Neural progenitor cell (in vitro differentiated cells): ENCODE measurements around the gene EIF5. TPM values are rescaled to one million over a fixed set of nuclear protein-coding genes. Genes with fewer than 3 reads are reported as not detected.

ENCODE experiments used
- DNase-seq: peaks from one replicate; pipeline ENCODE4 v3.0.0-alpha.2; 2016; ENCODE audit warnings: low spot score
- H2AFZ ChIP-seq: fragments of 200-600 bp; sonication (generic); replicated peaks from 2 replicates; pipeline ENCODE4 v1.6.1; 2016; ENCODE audit warnings: antibody characterized with exemption
- H3F3A ChIP-seq: fragments of 200-600 bp; sonication (generic); 2 replicates; pipeline ENCODE4 v1.6.1; 2016; ENCODE audit warnings: antibody characterized with exemption, low read depth
- H3K27ac ChIP-seq: fragments of 200-600 bp; sonication (generic); 2 replicates; pipeline ENCODE4 v1.5.1; 2016; ENCODE audit warnings: mild to moderate bottlenecking
- H3K27me3 ChIP-seq: fragments of 200-600 bp; sonication (generic); 2 replicates; pipeline ENCODE4 v1.6.1; 2016; ENCODE audit warnings: mild to moderate bottlenecking, moderate library complexity
- H3K36me3 ChIP-seq: fragments of 200-600 bp; sonication (generic); 2 replicates; pipeline ENCODE4 v1.5.1; 2016
- H3K4me1 ChIP-seq: fragments of 200-600 bp; sonication (generic); 2 replicates; pipeline ENCODE4 v1.6.1; 2016; ENCODE audit warnings: mixed run types
- H3K4me2 ChIP-seq: fragments of 200-600 bp; sonication (generic); 2 replicates; pipeline ENCODE4 v1.6.1; 2016
- H3K4me3 ChIP-seq: fragments of 200-600 bp; sonication (generic); 2 replicates; pipeline ENCODE4 v1.5.1; 2016
- H3K79me2 ChIP-seq: fragments of 200-600 bp; sonication (generic); 2 replicates; pipeline ENCODE4 v1.6.1; 2016; ENCODE audit warnings: low read depth
- H3K9ac ChIP-seq: fragments of 200-600 bp; sonication (generic); 2 replicates; pipeline ENCODE4 v1.6.1; 2016
- H3K9me3 ChIP-seq: fragments of 200-600 bp; sonication (generic); 2 replicates; pipeline ENCODE4 v1.5.1; 2016; ENCODE audit warnings: low read depth
- H4K20me1 ChIP-seq: fragments of 200-600 bp; sonication (generic); 2 replicates; pipeline ENCODE4 v1.6.1; 2016; ENCODE audit warnings: low read depth
- H3K27ac Mint-ChIP-seq: 3 replicates; pipeline ENCODE4 v1.8.0; 2021; ENCODE audit warnings: mixed read lengths
- H3K27me3 Mint-ChIP-seq: 2 replicates; pipeline ENCODE4 v1.8.0; 2022; ENCODE audit warnings: low read depth, mild to moderate bottlenecking, inconsistent platforms, moderate library complexity, mixed read lengths; ENCODE audit not compliant: insufficient read depth
- H3K36me3 Mint-ChIP-seq: 3 replicates; pipeline ENCODE4 v1.8.0; 2021; ENCODE audit warnings: mixed read lengths
- H3K4me1 Mint-ChIP-seq: 3 replicates; pipeline ENCODE4 v1.8.0; 2021; ENCODE audit warnings: mixed read lengths
- H3K4me3 Mint-ChIP-seq: 3 replicates; pipeline ENCODE4 v1.8.0; 2021; ENCODE audit warnings: mild to moderate bottlenecking, moderate library complexity, mixed read lengths
- H3K9me3 Mint-ChIP-seq: 3 replicates; pipeline ENCODE4 v1.8.0; 2020; ENCODE audit warnings: mixed read lengths
- EZH2 ChIP-seq: fragments of 200-600 bp; sonication (generic); IDR thresholded peaks from 2 replicates; pipeline ENCODE4 v1.6.1; 2017; ENCODE audit warnings: antibody characterized with exemption, mild to moderate bottlenecking, moderate library complexity
- EZH2phosphoT487 ChIP-seq: fragments of 200-600 bp; sonication (generic); IDR thresholded peaks from 2 replicates; pipeline ENCODE4 v1.6.1; 2017; ENCODE audit warnings: antibody characterized with exemption
- total RNA-seq: library from RNA; depleted of rRNA; stranded (reverse); fragments of >200 nt; gene quantifications from 2 replicates; pipeline ENCODE4 v1.2.3, GENCODE V29; 2015; ENCODE audit warnings: low replicate concordance
- TF ChIP-seq, protein P1 (sequence below): fragments of 200-600 bp; sonication (generic); IDR thresholded peaks from 2 replicates; pipeline ENCODE4 v1.5.1; 2017; ENCODE audit warnings: antibody characterized with exemption, mild to moderate bottlenecking

EIF5 gene
- total RNA-seq = 216 and 257 TPM in 2 replicates

DNA sequence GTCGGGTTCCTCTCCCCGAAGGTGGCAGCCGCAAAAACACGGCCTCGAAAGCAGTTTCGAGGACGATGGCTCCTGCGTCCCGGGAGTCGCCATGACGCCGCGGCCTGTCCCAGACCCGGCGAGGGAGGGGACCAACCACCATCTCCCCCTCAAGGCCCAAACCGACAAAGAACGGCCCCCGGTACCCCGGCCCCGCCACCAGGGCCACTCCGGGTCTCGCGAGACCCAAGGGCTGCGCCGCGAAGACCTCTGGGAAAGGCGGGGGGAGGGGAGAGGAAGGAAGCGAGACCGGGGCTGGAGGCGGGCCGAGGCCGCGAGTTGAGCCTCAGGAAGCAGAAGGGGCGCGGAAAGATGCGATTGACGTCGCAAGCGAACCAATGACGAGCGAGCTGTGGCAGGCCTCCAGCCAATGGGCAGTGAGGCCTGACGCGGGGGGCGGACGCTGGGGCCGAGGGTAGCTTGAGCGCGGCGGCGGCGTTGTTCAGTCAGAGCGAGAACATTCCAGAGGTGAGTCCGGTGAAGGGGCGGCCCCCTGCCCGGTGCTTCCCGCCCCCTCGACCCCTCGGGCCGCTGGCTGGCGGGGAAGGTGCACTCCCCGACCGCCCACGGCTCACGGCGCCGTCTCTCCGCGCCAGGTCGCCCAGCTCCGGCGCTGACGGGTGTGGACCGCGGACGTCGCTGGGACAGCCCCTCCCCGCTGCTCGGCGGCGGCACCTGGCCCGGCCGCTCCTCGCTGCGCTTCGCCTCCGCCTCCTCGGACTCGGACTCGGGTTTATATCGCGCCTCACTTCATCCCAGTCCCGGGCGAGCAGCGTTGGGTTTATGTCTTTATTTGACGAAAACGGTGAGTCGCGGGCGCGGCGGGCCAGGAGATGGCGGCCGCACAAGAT is at the start of gene EIF5:
Gene EIF5 (plus strand): TSS at position 484 of the 890 bp plus-strand sequence. CDS start 1,624 bp downstream, outside the sequence.
- Histone ChIP-seq H4K20me1 (peaks cover 42% of the 10 kb centered on the region), H3K4me3 (peak within 1 kb of the TSS; percentile 99), H2AFZ (peak within 1 kb of the TSS; percentile 79), H3K4me1 (peaks cover 20% of the 10 kb centered on the region), H3K27ac (peak within 1 kb of the TSS; percentile 96), H3K27me3 (no peaks in the 10 kb centered on the region), H3F3A (peaks cover 49% of the 10 kb centered on the region), H3K79me2 (peaks cover 67% of the 10 kb centered on the region), H3K4me2 (peak within 1 kb of the TSS; percentile 98), H3K9me3 (no peaks in the 10 kb centered on the region), H3K9ac (peak within 1 kb of the TSS; percentile 99), H3K36me3 (peaks cover 29% of the 10 kb centered on the region)
- H3K4me1 Mint-ChIP-seq = peaks cover 30% of the 10 kb centered on the region
- peaks cover 34% of the 10 kb centered on the region for H3K36me3 Mint-ChIP-seq
- peak; percentile 100 for DNase-seq
- H3K27ac Mint-ChIP-seq = peak within 1 kb of the TSS; percentile 96
- H3K27me3 Mint-ChIP-seq = peaks cover 7% of the 10 kb centered on the region
- H3K4me3 Mint-ChIP-seq = peak within 1 kb of the TSS; percentile 96
- no peaks in the 10 kb centered on the region for H3K9me3 Mint-ChIP-seq
- TF ChIP-seq, protein P1, sequence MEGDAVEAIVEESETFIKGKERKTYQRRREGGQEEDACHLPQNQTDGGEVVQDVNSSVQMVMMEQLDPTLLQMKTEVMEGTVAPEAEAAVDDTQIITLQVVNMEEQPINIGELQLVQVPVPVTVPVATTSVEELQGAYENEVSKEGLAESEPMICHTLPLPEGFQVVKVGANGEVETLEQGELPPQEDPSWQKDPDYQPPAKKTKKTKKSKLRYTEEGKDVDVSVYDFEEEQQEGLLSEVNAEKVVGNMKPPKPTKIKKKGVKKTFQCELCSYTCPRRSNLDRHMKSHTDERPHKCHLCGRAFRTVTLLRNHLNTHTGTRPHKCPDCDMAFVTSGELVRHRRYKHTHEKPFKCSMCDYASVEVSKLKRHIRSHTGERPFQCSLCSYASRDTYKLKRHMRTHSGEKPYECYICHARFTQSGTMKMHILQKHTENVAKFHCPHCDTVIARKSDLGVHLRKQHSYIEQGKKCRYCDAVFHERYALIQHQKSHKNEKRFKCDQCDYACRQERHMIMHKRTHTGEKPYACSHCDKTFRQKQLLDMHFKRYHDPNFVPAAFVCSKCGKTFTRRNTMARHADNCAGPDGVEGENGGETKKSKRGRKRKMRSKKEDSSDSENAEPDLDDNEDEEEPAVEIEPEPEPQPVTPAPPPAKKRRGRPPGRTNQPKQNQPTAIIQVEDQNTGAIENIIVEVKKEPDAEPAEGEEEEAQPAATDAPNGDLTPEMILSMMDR = peak; percentile 26
- TF ChIP-seq EZH2phosphoT487 = no peak

DNA sequence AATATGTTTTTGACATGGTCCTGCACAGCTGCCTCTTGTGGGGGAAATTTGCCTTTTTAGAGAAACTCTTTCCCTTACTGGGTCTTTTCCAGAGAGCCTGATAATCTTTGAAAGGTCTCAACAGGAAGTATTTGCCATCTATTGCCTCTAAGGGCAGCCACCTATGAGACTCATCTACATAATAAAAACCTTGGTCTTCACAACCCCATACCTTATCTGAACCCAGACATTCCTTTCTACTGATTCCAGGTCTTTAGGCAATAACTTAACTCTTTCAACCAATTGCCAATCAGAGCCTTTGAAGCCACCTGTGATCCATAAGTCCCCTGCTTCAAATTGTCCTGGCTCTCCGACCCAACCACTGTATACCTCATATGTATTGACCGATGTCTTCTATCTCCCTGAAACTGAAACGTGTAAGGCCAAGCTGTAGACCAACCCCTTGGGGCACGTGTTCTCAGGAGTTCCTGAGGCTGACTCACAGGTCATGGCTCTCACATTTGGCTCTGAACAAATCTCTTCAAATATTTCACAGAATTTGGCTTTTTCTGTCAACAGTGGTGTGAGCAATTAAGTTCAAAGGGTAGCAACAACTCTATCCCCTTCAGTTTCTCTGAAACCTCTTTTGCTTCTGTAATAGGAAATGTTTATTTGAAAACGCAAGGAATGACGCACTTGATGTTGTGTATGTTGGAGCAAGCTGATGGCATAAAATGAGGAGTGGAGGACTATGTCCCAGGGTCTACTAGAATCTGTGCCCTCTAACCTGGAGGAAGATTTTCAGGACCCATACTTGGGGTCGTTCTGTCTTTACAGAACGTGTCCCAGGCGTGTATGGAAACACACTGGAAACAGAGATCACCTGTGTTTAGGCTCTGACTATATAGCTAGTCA is 49.2 kb upstream of the EIF5 start:
- no peak overlapping the region for H3K9ac ChIP-seq
- H3K4me2 ChIP-seq = peak overlapping the region; percentile 13
- Mint-ChIP-seq H3K4me3 (no peak overlapping the region), H3K27me3 (peaks cover 23% of the 10 kb centered on the region), H3K9me3 (peaks cover 5% of the 10 kb centered on the region), H3K36me3 (no peaks in the 10 kb centered on the region), H3K4me1 (no peaks in the 10 kb centered on the region), H3K27ac (no peak overlapping the region)
- TF ChIP-seq EZH2phosphoT487 = no peak
- H2AFZ ChIP-seq = no peak overlapping the region
- H3K9me3 ChIP-seq = no peaks in the 10 kb centered on the region
- H3K4me1 ChIP-seq = peaks cover 6% of the 10 kb centered on the region
- H3K27ac ChIP-seq = no peak overlapping the region
- peaks cover 8% of the 10 kb centered on the region for H3F3A ChIP-seq
- H3K36me3 ChIP-seq = no peaks in the 10 kb centered on the region
- no peak for DNase-seq
- H3K27me3 ChIP-seq = peaks cover 16% of the 10 kb centered on the region
- no peak overlapping the region for H3K4me3 ChIP-seq
- no peaks in the 10 kb centered on the region for H4K20me1 ChIP-seq
- no peaks in the 10 kb centered on the region for H3K79me2 ChIP-seq

DNA sequence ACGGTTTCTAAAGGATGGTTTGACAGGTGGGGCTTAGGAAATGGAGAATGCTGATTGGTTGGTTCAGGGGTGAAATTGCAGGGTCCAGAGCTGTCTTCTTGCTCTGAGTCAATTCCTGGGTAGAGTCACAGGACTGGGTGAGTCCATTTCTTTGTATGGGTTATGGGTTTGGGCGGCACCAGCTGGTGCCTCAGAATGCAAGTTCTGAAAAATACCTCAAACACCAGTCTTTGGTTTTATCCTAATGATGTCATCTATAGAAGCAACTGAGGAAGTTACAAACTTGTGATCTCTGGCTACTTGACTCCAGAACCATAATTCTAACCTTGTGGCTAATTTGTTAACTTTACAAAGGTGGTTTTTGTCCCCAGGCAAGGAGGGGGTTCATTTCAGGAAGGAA is 47.6 kb upstream of the EIF5 start:
- Mint-ChIP-seq H3K4me3 (no peak overlapping the region), H3K4me1 (no peaks in the 10 kb centered on the region), H3K27me3 (peaks cover 13% of the 10 kb centered on the region), H3K27ac (no peak overlapping the region), H3K9me3 (peaks cover 5% of the 10 kb centered on the region), H3K36me3 (no peaks in the 10 kb centered on the region)
- Histone ChIP-seq H2AFZ (no peak overlapping the region), H4K20me1 (no peaks in the 10 kb centered on the region), H3K9me3 (no peaks in the 10 kb centered on the region), H3K27me3 (no peaks in the 10 kb centered on the region), H3K27ac (no peak overlapping the region), H3K36me3 (no peaks in the 10 kb centered on the region), H3K4me2 (no peak overlapping the region), H3K9ac (no peak overlapping the region), H3F3A (no peaks in the 10 kb centered on the region), H3K79me2 (no peaks in the 10 kb centered on the region), H3K4me1 (peaks cover 6% of the 10 kb centered on the region), H3K4me3 (no peak overlapping the region)
- TF ChIP-seq, protein P1 = no peak
- TF ChIP-seq EZH2phosphoT487 (no peak), EZH2 (no peak)
- DNase-seq = no peak
